ENCODE results near the gene SF3B6. TPM values are rescaled to one million over a fixed set of nuclear protein-coding genes. Genes with fewer than 3 reads are reported as not detected.

SF3B6 gene
- total and polyA plus RNA-seq, 9 of the 15 experiments (the other 6 are each of a cell fraction or from before 2014, with no cell fraction given): 146 to 591 (median 295) TPM

- peak; percentile 70 for TF ChIP-seq MAX (CRISPR knock-in tag; IDR thresholded peaks at IDR 0.05)
- TF ChIP-seq GABPB2 (CRISPR knock-in tag; conservative IDR thresholded peaks at IDR 0.05): no peak
- peak; percentile 71 to 74 for TF ChIP-seq NRF1 (conservative IDR thresholded peaks at IDR 0.05 in 1 of 2, IDR thresholded peaks at IDR 0.05 in 1 of 2)
- TF ChIP-seq SAFB2 (IDR thresholded peaks at IDR 0.05; ENCODE audit: borderline replicate concordance, low read depth, low read length, severe bottlenecking): no peak
- no peak for TF ChIP-seq RHOXF2B (CRISPR knock-in tag; conservative IDR thresholded peaks at IDR 0.05)
- TF ChIP-seq ZNF140 (CRISPR knock-in tag; IDR thresholded peaks at IDR 0.05): no peak
- TF ChIP-seq NFIX (CRISPR knock-in tag; IDR thresholded peaks at IDR 0.05; ENCODE audit: low read depth): no peak
- TF ChIP-seq RB1 (IDR thresholded peaks at IDR 0.05; ENCODE audit: low read depth): peak; percentile 86
- TF ChIP-seq ZNF3 (CRISPR knock-in tag; IDR thresholded peaks at IDR 0.05): no peak
- TF ChIP-seq PREB (CRISPR knock-in tag; IDR thresholded peaks at IDR 0.05): no peak
- 0 out of 2 replicates have a peak, but pooled peaks have one; percentile 36 for TF ChIP-seq MEF2A (IDR thresholded peaks at IDR 0.05; ENCODE audit: control insufficient read depth, low read depth, low read length)
- TF ChIP-seq CBFA2T2 (conservative IDR thresholded peaks at IDR 0.05): no peak
- TF ChIP-seq RERE (CRISPR knock-in tag; IDR thresholded peaks at IDR 0.05; ENCODE audit: borderline replicate concordance): no peak
- TF ChIP-seq HSF4 (CRISPR knock-in tag; IDR thresholded peaks at IDR 0.05; ENCODE audit: borderline replicate concordance): no peak
- no peak for TF ChIP-seq ZBTB5 (IDR thresholded peaks at IDR 0.05)
- TF ChIP-seq ZNF431 (CRISPR knock-in tag; IDR thresholded peaks at IDR 0.05): peak; percentile 70; the same call in 1 of the 2 replicates
- TF ChIP-seq SREBF2 (CRISPR knock-in tag; IDR thresholded peaks at IDR 0.05): no peak
- no peak for TF ChIP-seq NR1H2 (CRISPR knock-in tag; IDR thresholded peaks at IDR 0.05)
- TF ChIP-seq ZNF124 (CRISPR knock-in tag; IDR thresholded peaks at IDR 0.05): no peak
Measured at GRCh38 chr2:24075915-24076848, at the start of gene SF3B6 (continued).

Data from K562 (cell line).